ENCODE results near the gene C1GALT1. TPM values are rescaled to one million over a fixed set of nuclear protein-coding genes. Genes with fewer than 3 reads are reported as not detected.

The C1GALT1 gene
- total and polyA plus RNA-seq, 7 donors, result 3.9 to 23.3 (median 13.1) TPM

GRCh38 chr7:7257899-7258692, 75.8 kb downstream of the C1GALT1 start:
- no peak overlapping the region for H3K4me3 ChIP-seq
- no peaks in the 10 kb centered on the region for H3K27me3 ChIP-seq (ENCODE audit: insufficient read depth in 3 of 3, low read length in 2 of 3)
- ATAC-seq, result no peak
- peaks cover 13% of the 10 kb centered on the region for H3K4me1 ChIP-seq
- no peak for TF ChIP-seq CTCF (IDR thresholded peaks at IDR 0.05)
- H3K9me3 ChIP-seq, result no peaks in the 10 kb centered on the region
- 85 to 92% (median 90%) methylated on average over 7 of the region's 7 CpGs for WGBS, 3 donors
- no peak overlapping the region for H3K27ac ChIP-seq
- no peaks in the 10 kb centered on the region for H3K36me3 ChIP-seq (ENCODE audit: insufficient read depth in 1 of 2, low read depth in 1 of 2)
- no peak for DNase-seq
- intact Hi-C loops (cut with DNase I), result no loop called here

- Histone ChIP-seq H3K4me1 (peaks cover 10% of the 10 kb centered on the region), H3K27ac (no peak overlapping the region), H3K4me3 (no peak overlapping the region), H3K9me3 (no peaks in the 10 kb centered on the region), H3K27me3 (ENCODE audit: insufficient read depth in 3 of 3, low read length in 2 of 3) (no peaks in the 10 kb centered on the region), H3K36me3 (ENCODE audit: insufficient read depth in 1 of 2, low read depth in 1 of 2) (no peaks in the 10 kb centered on the region)
- no peak for TF ChIP-seq CTCF (IDR thresholded peaks at IDR 0.05)
- DNase-seq, result no peak
- ATAC-seq, result no peak
- intact Hi-C loops (cut with DNase I), result no loop called here
Measured at GRCh38 chr7:7261863-7262262, 79.5 kb downstream of the C1GALT1 start.

- intact Hi-C loops (cut with DNase I), result no loop called here
- H3K9me3 ChIP-seq, result no peaks in the 10 kb centered on the region
- H3K4me3 ChIP-seq, result no peak overlapping the region
- no peak for ATAC-seq
- H3K27ac ChIP-seq, result no peak overlapping the region
- 66 to 78% (median 66%) methylated on average over 5 of the region's 5 CpGs for WGBS, 3 donors
- no peaks in the 10 kb centered on the region for H3K36me3 ChIP-seq (ENCODE audit: insufficient read depth in 1 of 2, low read depth in 1 of 2)
- no peak for TF ChIP-seq CTCF (IDR thresholded peaks at IDR 0.05)
- DNase-seq, result no peak
- H3K27me3 ChIP-seq (ENCODE audit: insufficient read depth in 3 of 3, low read length in 2 of 3), result no peaks in the 10 kb centered on the region
- no peaks in the 10 kb centered on the region for H3K4me1 ChIP-seq
Measured at GRCh38 chr7:7263297-7264230, 81.2 kb downstream of the C1GALT1 start.

- H3K4me1 ChIP-seq, result no peaks in the 10 kb centered on the region
- 63 to 78% (median 66%) methylated on average over 9 of the region's 9 CpGs for WGBS, 3 donors
- H3K27ac ChIP-seq, result no peak overlapping the region
- intact Hi-C loops (cut with DNase I), result no loop called here
- ATAC-seq, result no peak
- no peaks in the 10 kb centered on the region for H3K36me3 ChIP-seq (ENCODE audit: insufficient read depth in 1 of 2, low read depth in 1 of 2)
- no peaks in the 10 kb centered on the region for H3K27me3 ChIP-seq (ENCODE audit: insufficient read depth in 3 of 3, low read length in 2 of 3)
- no peak for DNase-seq
- H3K9me3 ChIP-seq, result no peaks in the 10 kb centered on the region
- no peak for TF ChIP-seq CTCF (IDR thresholded peaks at IDR 0.05)
- no peak overlapping the region for H3K4me3 ChIP-seq
Measured at GRCh38 chr7:7264306-7265040, 82.1 kb downstream of the C1GALT1 start.
